Hair follicle dermal papilla cell (primary cell): ENCODE measurements around the gene SHC2. TPM values are rescaled to one million over a fixed set of nuclear protein-coding genes. Genes with fewer than 3 reads are reported as not detected.

Experiments
- small RNA-seq: library from RNA; depleted of rRNA; stranded (forward); fragments of <200 nt; gene quantifications from one replicate; pipeline ENCODE3, GENCODE V24; 2012
- total RNA-seq: library from RNA; depleted of rRNA; stranded (reverse); fragments of >200 nt; gene quantifications from 2 replicates; pipeline ENCODE4 v1.2.3, GENCODE V29; 2012

Gene SHC2, protein sequence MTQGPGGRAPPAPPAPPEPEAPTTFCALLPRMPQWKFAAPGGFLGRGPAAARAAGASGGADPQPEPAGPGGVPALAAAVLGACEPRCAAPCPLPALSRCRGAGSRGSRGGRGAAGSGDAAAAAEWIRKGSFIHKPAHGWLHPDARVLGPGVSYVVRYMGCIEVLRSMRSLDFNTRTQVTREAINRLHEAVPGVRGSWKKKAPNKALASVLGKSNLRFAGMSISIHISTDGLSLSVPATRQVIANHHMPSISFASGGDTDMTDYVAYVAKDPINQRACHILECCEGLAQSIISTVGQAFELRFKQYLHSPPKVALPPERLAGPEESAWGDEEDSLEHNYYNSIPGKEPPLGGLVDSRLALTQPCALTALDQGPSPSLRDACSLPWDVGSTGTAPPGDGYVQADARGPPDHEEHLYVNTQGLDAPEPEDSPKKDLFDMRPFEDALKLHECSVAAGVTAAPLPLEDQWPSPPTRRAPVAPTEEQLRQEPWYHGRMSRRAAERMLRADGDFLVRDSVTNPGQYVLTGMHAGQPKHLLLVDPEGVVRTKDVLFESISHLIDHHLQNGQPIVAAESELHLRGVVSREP
- total RNA-seq, result 0.12 and 1.1 TPM in 2 replicates

DNA sequence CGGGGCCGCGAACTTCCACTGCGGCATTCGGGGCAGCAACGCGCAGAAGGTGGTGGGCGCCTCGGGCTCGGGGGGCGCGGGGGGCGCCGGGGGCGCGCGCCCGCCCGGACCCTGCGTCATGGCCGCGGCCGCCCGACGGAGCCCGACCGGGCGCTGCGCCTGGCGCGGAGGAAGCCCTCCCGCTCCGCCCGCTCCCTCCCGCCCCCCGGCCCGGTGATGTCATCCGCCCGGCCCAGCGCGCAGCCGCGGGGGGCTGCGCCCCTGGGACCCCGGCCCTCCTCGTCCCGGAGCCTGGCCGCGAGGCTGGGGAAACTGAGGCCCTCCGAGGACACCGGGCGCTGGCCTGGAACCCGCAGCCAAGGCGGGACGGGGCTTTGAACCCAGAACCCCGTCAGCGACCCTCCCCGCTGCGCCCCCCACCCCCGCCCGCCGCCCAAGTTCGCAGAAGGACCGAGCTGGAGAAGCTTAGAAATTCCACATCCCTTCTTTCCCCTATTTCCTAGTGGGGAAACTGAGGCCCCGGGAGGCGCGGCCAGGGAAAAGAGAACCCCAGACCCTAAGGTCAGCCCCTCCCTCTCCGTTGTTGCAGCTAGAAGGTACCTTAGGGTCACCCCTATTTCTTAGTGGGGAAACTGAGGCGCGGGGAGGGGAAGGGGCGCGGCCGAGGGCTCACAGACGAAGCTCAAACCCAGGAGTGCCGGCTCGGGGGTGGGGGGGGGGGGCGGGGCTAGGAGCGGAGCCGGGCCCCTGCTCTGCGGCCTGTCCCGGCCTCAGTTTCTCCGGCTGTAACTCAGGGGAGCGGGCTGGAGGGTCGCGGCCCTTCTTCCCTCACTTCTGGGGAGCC lies at the start of gene SHC2:
Gene SHC2 (minus strand): TSS at position 157 of the 844 bp plus-strand sequence. CDS start 37 bp downstream, at position 120.

DNA sequence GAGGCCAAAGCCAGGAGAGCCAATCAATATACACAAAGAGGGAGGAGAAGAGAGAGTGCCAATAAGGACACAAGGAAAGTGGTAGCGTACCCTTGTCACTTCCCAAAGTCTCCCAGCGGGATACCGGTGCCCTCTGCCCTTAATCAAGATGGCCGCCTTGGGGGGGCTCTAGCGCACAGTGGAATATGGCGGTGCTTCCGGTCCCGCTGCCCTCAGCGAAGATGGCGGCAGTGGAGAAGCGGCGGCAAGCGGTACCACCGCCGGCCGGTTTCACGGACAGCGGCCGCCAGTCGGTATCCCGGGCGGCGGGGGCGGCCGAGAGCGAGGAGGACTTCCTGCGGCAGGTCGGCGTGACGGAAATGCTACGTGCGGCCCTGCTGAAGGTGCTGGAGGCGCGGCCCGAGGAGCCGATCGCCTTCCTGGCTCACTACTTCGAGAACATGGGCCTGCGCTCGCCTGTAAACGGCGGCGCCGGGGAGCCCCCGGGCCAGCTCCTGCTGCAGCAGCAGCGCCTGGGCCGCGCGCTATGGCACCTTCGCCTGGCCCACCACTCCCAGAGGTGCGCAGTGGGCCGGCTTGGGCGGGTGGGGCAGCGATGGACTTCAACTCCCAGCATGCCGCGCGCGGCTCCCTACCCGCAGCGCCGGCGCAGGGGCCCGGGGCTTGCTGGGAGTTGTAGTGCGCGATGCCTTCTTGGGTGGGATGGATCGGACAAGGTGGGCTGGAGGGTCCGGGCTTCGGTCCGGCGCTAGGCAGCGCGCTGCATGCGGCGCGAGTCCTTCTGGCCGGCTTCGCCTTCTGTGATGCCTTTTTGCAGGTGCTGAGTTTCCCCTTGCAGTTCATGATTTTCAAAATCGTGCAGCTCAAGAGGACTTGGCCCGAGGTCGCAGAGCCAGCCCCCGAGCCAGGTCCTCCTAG lies 46.7 kb upstream of the SHC2 start, which contains the start of gene TPGS1:
Gene TPGS1 (plus strand): TSS at position 212 of the 918 bp plus-strand sequence. CDS start 10 bp downstream, at position 222.

DNA sequence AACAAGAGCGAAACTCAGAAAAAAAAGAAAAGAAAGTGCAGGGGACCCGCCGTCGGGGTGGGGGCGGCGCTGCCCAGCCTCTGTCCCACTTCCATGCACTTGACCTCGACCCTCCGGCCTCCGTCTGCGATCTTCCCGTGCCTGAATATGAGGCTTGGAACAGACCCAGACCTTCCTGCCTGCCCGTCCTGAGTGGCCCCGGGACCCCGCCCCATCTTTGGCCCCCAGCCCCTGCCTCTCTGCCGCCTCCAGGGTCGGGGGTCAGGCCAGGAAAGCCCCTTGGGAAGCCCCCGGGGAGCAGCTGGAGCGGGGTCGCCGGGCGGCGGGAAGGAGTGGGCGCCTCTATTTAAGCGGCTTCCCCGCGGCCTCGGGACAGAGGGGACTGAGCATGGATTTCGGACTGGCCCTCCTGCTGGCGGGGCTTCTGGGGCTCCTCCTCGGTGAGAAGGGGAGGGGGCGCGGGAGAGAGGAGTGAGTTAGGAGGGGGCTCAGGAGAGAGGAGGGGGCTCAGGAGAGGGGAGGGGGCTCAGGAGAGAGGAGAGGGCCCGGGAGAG lies 35.4 kb upstream of the SHC2 start, which contains the start of gene MADCAM1:
Gene MADCAM1 (plus strand): TSS at position 375 of the 554 bp plus-strand sequence. CDS start 14 bp downstream, at position 389.

DNA sequence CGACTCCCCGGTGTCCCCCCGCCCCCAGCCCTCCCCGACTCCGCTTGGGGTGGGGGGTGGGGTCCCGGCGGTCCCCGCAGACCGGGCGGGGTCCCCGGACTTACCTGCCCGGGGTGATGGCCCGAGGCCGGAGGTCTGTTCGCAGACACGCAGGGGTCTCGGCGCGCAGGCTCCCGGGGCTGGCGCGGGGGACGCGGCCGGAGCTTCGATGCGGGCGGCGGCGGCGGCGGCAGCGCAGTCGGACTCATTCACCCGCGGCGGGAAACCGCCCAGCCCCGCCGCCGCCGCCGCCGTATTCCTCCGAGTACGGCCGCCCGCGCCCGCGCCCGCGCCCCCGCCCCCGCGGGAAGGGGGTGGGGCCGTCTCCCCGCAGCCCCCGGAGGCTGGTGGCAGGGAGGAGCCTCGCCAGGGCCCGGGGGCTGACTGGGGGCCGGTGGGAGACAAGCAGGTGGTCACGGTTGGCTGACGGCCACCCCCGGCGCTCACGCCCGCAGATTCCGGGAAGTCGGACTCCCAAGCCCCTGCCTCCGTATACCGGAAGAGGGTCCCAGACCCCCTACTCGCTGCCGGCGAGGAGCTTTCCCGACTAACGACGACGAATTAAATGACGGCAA lies 51.8 kb downstream of the SHC2 start, which contains the start of gene C2CD4C:
Gene C2CD4C (minus strand): TSS at position 246 of the 614 bp plus-strand sequence. CDS start 786 bp downstream, outside the sequence.

Small RNAs within 50 kb of the gene (small RNA-seq; reads per million reads assigned to genes)
- gene RNA5SP462, result not detected

Other genes with a start within 250 kb of the SHC2 start
- 3.8 and 14.8 TPM in 2 replicates for gene PLPP2, start 169.6 kb downstream of the SHC2 start, total RNA-seq
- 13.8 and 21.0 TPM in 2 replicates for gene MIER2, start 116.2 kb downstream of the SHC2 start, total RNA-seq
- under 0.01 and 0.12 TPM in 2 replicates for gene C2CD4C, start 51.9 kb downstream of the SHC2 start, total RNA-seq
- gene MADCAM1, start 35.5 kb upstream of the SHC2 start, total RNA-seq, result 0.16 and 0.36 TPM in 2 replicates
- 43.0 and 61.0 TPM in 2 replicates for gene TPGS1, start 46.5 kb upstream of the SHC2 start, total RNA-seq
- gene CDC34, start 70.7 kb upstream of the SHC2 start, total RNA-seq, result 48.2 and 51.9 TPM in 2 replicates
- not detected in 2 replicates for gene GZMM, start 83.0 kb upstream of the SHC2 start, total RNA-seq
- 327 and 392 TPM in 2 replicates for gene BSG, start 111.6 kb upstream of the SHC2 start, total RNA-seq
- gene HCN2, start 128.8 kb upstream of the SHC2 start, total RNA-seq, result 2.4 and 2.9 TPM in 2 replicates
- 20.8 and 27.9 TPM in 2 replicates for gene POLRMT, start 172.5 kb upstream of the SHC2 start, total RNA-seq
- 0.16 TPM in 1 of 2 replicates, not detected in the other for gene FGF22, start 178.8 kb upstream of the SHC2 start, total RNA-seq
- gene RNF126, start 202.2 kb upstream of the SHC2 start, total RNA-seq, result 38.9 and 46.4 TPM in 2 replicates
- 34.2 and 42.5 TPM in 2 replicates for gene FSTL3, start 215.4 kb upstream of the SHC2 start, total RNA-seq
- not detected in 2 replicates for gene PRSS57, start 234.4 kb upstream of the SHC2 start, total RNA-seq
- gene PALM, start 247.9 kb upstream of the SHC2 start, total RNA-seq, result 0.73 and 0.97 TPM in 2 replicates